ENCODE measurements around the gene UBE2E3.

Gene UBE2E3

GRCh38 chr2:180978903-180979748 lies 1.3 kb upstream of the UBE2E3 start:
- DNase-seq (ENCODE audit: low read depth, low spot score): no peak

- no peak for DNase-seq (ENCODE audit: low read depth, low spot score)
Measured at GRCh38 chr2:180979749-180980105, 678 bp upstream of the UBE2E3 start.

GRCh38 chr2:180980943-180981911 lies 822 bp downstream of the UBE2E3 start:
- no peak for DNase-seq (ENCODE audit: low read depth, low spot score)

DNA sequence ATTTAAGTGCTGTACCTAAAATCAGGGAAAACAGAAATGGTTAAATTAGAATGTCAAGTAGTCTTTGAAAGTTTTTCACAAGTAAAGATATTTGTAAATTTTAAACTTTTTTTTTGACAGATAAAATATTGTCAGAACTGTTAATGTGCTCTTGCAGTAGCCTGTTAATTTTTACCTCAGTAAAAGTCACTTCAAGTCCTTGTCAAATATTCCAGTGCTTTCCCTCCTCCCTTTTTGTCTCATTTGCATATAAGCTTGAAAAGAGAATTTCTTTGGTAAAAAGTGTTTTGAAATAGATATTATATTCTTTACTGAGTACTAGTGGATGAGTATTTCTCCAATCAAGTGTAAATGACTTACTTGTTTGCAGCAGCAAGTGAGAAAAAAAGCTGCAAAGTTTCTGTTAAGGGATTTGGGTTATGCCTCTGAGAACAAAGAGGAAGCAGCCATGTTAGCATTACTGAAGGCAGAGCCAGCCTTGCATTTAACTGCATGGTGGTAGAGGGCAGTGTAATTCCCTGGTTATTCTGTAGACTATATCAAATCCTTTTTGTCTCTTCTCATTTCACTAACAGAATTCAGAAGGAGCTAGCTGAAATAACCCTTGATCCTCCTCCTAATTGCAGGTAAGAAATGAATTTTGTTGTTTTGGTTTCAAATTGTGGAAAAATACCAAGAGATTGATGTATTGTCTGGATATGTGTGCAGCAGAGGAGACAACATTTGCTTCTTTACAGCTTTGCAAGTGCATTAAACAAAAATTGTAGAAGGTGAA lies 3.2 kb downstream of the UBE2E3 start:
- no peak for DNase-seq (ENCODE audit: low read depth, low spot score)

DNA sequence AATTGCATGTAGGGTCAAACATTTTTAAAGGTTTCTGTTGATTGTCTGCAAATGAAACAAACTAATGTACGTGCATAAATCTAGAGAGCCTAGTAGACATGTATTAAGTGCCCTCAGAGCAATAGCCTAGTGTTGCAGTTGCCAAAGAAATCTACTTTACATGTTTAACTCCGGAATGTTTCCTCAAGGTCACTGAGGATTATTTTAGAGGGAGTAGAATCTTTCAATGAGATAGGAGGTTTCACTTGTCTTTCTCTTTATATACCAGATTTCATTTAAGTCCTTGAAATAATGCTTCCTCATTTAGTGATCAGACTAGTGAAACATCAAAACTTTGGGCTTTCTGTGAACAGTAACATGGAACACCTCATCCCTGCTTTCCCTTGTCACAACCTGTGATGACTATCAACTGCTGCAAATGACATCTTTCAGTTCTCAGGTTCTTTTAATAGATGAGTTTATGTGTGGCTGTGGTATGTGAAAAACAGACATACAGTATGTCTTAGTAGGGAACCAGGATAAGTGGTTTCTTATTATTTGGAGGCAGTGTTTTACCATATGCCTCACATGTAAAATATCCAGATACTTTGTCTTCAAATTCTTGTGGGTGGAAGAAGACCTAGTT lies 5.5 kb downstream of the UBE2E3 start:
- no peak for DNase-seq (ENCODE audit: low read depth, low spot score)

DNA sequence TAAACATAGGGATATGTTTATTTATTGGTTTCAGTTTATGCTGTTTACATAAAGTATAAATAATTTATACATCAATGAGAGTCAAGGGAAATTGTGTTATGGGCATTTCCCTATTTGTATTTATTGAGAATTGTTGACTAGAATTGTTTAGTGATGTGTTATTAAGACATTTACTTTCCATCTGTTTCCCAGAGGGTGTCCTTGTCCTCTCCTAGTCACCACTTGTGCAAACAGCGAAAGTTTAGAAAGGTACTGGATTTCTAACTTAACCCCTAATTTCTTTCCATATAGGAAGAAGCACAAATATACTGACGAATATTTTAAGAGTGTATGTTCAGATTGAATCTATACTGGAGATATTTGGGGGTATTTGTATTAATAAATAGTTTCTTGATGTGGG lies 6.7 kb downstream of the UBE2E3 start:
- no peak for DNase-seq (ENCODE audit: low read depth, low spot score)

DNA sequence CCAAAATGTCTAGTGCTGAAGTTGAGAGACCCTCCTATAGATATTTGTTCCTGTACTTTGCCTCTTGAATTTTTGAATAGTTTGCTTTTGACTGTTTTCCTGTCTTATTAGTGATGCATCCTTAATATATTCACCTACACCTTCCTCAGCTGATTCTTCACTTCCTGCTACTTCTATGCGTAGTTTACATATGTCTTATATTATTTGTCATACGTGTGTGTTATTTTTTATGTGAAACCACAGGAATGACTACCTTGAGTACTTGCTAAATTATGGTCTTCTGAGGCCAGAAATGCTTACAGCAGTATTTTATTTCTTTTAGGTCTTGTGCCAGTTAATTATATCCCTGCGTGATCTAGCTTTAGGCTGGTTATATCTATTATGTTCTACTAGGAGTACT lies 9.9 kb downstream of the UBE2E3 start:
- DNase-seq (ENCODE audit: low read depth, low spot score): no peak

DNA sequence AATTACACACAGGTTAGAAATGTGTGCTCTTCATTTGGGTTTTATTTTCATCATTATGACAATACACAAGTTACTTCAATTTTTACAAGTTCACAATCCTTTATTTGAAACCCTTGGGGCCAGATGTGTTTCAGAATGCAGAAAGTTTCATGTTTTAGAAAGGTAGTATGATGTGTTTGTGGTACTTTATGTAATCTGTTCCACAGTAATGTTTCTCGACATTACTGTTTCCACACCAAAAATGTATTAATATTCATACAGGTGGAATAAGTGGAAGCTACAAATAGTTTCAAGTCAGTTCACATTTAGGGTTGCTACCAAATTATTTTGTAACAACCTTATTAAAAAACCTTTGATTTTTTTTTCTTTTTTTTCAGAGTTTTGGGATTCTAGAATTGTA lies 10.4 kb downstream of the UBE2E3 start:
- no peak for DNase-seq (ENCODE audit: low read depth, low spot score)

- no peak for DNase-seq (ENCODE audit: low read depth, low spot score)
Measured at GRCh38 chr2:180991361-180991760, 11.0 kb downstream of the UBE2E3 start.

GRCh38 chr2:180991820-180992219 lies 11.4 kb downstream of the UBE2E3 start:
- no peak for DNase-seq (ENCODE audit: low read depth, low spot score)

GRCh38 chr2:180992994-180993393 lies 12.6 kb downstream of the UBE2E3 start:
- no peak for DNase-seq (ENCODE audit: low read depth, low spot score)

DNA sequence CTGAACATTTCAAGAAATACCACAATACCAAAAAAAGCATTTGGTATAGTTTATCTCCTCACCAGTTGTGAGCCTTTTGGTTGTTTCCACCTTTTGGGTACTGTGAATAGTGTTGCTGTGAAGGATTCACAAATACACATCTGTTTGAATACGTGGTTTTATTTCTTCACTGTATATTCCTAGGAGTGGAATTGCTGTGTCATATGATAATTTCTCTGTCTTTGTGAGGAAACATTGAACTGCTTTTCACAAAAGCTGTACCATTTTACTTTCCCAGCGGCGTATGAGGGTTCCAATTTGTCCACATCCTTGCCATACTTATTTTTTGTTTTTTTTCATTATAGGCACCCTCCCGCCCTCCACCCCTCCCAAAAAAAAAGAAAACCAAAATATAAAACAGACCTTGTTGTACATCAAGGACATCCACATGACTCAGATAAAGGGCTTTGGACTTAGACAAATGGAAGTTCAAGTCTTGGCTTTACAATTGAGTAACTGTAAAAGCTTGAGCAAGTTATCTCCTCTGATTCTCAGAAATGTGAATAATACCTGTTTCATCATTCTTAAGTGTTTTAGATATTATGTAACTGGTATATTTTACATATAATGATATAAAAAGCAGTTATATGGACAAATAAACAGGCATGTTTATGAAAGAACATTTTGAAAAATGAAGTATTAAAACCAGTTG lies 19.0 kb downstream of the UBE2E3 start:
- DNase-seq (ENCODE audit: low read depth, low spot score): no peak

- DNase-seq (ENCODE audit: low read depth, low spot score): no peak
Measured at GRCh38 chr2:181004647-181005325, 24.4 kb downstream of the UBE2E3 start.

GRCh38 chr2:181005326-181005655 lies 24.9 kb downstream of the UBE2E3 start:
- DNase-seq (ENCODE audit: low read depth, low spot score): no peak

DNA sequence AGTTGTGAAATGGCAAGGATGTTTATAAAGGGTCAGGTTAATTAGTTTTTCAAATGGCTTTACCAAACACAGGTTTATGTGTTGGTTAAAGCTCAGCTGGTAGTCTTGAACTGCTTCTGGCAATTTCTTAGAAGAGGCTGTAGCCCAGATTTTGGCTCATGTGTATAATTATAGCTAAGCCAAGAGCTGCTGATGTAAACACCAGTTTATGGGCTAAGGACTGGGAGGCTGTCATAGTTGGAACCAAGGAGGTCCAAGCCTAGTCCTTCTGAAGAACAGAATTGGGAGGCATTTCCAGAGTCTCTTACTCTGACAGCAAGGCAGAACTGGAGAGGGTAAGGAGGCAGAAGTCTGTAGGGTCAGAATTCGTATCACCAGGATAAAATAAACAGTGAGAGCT lies 25.4 kb downstream of the UBE2E3 start:
- DNase-seq (ENCODE audit: low read depth, low spot score): no peak

- no peak for DNase-seq (ENCODE audit: low read depth, low spot score)
Measured at GRCh38 chr2:181007086-181007837, 26.9 kb downstream of the UBE2E3 start.

DNA sequence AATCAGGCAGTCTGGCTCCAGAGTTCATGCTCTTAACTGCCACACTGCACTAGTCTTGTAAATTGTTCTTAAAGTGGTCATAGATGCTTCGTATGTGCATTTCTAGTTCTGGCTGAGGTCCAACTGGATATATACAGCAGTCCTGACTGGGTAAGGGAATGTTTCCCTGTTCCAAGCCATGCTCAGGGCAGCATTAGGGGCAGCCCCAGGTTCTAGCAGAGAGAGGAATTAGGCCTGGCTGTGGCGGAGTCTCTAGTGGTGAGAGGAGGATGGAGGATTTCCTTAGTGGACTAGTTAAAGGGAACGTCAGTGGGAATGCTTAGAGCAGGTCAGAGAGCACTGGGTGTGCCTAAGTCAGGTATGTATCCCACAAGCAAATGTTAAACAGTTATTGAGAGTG lies 28.0 kb downstream of the UBE2E3 start:
- DNase-seq (ENCODE audit: low read depth, low spot score): no peak

GRCh38 chr2:181021199-181021789 lies 40.9 kb downstream of the UBE2E3 start:
- DNase-seq (ENCODE audit: low read depth, low spot score): no peak

GRCh38 chr2:181022652-181023051 lies 42.2 kb downstream of the UBE2E3 start:
- DNase-seq (ENCODE audit: low read depth, low spot score): no peak
